ENCODE data around the gene UVRAG.

Gene UVRAG

GRCh38 chr11:75810637-75811390 is 4.2 kb upstream of the UVRAG start:
- no peak for DNase-seq

GRCh38 chr11:75811485-75811884 is 3.5 kb upstream of the UVRAG start:
- no peak for DNase-seq

GRCh38 chr11:75812542-75813040 is 2.4 kb upstream of the UVRAG start:
- DNase-seq = no peak

GRCh38 chr11:75813124-75813523 is 1.9 kb upstream of the UVRAG start:
- no peak for DNase-seq

- no peak for DNase-seq
These were observed 1.4 kb upstream of the UVRAG start for GRCh38 chr11:75813622-75814039.

- no peak for DNase-seq
These were observed 690 bp upstream of the UVRAG start for GRCh38 chr11:75814363-75814676.

GRCh38 chr11:75815345-75816168 is 547 bp downstream of the UVRAG start:
- no peak for DNase-seq

- DNase-seq = no peak
These were observed 1.7 kb downstream of the UVRAG start for GRCh38 chr11:75816561-75817239.

- DNase-seq = no peak
These were observed 5.6 kb downstream of the UVRAG start for GRCh38 chr11:75820645-75821044.

GRCh38 chr11:75821202-75821601 is 6.2 kb downstream of the UVRAG start:
- no peak for DNase-seq

- no peak for DNase-seq
These were observed 7.5 kb downstream of the UVRAG start for GRCh38 chr11:75822541-75822940.

- DNase-seq = no peak
These were observed 8.4 kb downstream of the UVRAG start for GRCh38 chr11:75823415-75823814.

- no peak for DNase-seq
These were observed 8.9 kb downstream of the UVRAG start for GRCh38 chr11:75823946-75824345.

- no peak for DNase-seq
These were observed 11.6 kb downstream of the UVRAG start for GRCh38 chr11:75826461-75827230.

GRCh38 chr11:75827562-75827961 is 12.6 kb downstream of the UVRAG start:
- DNase-seq = no peak

GRCh38 chr11:75831915-75832502 is 17.0 kb downstream of the UVRAG start:
- no peak for DNase-seq

GRCh38 chr11:75834728-75835127 is 19.7 kb downstream of the UVRAG start:
- no peak for DNase-seq

GRCh38 chr11:75836417-75836816 is 21.4 kb downstream of the UVRAG start:
- no peak for DNase-seq

GRCh38 chr11:75839851-75840250 is 24.8 kb downstream of the UVRAG start:
- no peak for DNase-seq

- no peak for DNase-seq
These were observed 25.5 kb downstream of the UVRAG start for GRCh38 chr11:75840522-75840921.

- DNase-seq = no peak
These were observed 26.7 kb downstream of the UVRAG start for GRCh38 chr11:75841739-75842138.

GRCh38 chr11:75845324-75845723 is 30.3 kb downstream of the UVRAG start:
- DNase-seq = no peak
